T-helper 1 cell treated with Interleukin-12 subunit alpha and Interleukin-12 subunit beta and Interleukin-4 antibody, amounts not matched to agents 30 ng/mL and 1 ng/mL, for 36 hours (primary cell): Measurements from ENCODE around the gene TOM1. TPM values are rescaled to one million over a fixed set of nuclear protein-coding genes. Genes with fewer than 3 reads are reported as not detected.

Experiments used
- intact Hi-C: fragments of 100-400 bp; cut with micrococcal nuclease; formaldehyde crosslinking; loops from one replicate; pipeline ENCODE4 v1.15.1; 2024
- total RNA-seq: library from RNA; stranded (reverse); gene quantifications from 2 replicates; pipeline ENCODE4 v1.2.3, GENCODE V29; 2022

The TOM1 gene
- total RNA-seq, 1 donor from 2014 or later = 38.3 TPM

DNA sequence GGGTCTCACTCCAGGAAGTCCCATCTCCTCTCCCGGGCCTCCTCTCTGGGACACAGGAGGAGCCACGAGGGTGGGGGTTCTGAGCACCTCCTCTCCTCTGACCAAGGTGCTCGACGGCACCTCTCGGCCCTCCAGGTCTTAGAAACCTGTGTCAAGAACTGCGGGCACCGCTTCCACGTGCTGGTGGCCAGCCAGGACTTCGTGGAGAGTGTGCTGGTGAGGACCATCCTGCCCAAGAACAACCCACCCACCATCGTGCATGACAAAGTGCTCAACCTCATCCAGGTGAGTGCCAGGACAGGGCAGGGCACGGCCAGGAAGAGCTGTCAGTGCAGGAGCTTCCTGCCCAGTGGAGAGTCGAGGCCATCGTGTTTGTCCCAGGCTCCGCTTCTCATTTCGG is 23.2 kb downstream of the TOM1 start:
- intact Hi-C loops = no loop called here

- intact Hi-C loops = no loop called here
Measured at GRCh38 chr22:35323305-35323704, 23.6 kb downstream of the TOM1 start.

DNA sequence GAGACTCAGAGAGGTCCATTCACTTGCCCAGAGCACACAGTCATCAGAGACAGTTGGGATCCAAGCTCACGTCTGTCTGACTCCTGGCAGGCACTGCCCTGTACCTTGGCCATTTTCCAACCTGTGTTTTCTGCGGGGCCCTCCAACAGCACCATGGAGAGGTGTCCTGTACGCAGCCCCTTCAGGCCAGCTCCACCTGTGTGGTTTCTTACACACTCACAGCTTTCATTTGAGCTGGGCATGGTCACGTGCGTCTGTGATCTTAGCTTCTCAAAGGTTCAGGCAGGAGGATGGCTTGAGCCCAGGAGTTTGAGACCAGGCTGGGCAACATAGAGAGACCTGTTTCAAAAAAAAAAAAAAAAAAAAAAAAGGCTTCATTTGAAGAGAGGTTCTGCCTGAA is 24.4 kb downstream of the TOM1 start:
- intact Hi-C loops = no loop called here

GRCh38 chr22:35324762-35325161 is 25.1 kb downstream of the TOM1 start:
- intact Hi-C loops = no loop called here

- intact Hi-C loops = no loop called here
Measured at GRCh38 chr22:35325209-35325608, 25.5 kb downstream of the TOM1 start.

- intact Hi-C loops = no loop called here
Measured at GRCh38 chr22:35326854-35327562, 27.3 kb downstream of the TOM1 start.

- intact Hi-C loops = no loop called here
Measured at GRCh38 chr22:35327690-35328471, 28.2 kb downstream of the TOM1 start.

DNA sequence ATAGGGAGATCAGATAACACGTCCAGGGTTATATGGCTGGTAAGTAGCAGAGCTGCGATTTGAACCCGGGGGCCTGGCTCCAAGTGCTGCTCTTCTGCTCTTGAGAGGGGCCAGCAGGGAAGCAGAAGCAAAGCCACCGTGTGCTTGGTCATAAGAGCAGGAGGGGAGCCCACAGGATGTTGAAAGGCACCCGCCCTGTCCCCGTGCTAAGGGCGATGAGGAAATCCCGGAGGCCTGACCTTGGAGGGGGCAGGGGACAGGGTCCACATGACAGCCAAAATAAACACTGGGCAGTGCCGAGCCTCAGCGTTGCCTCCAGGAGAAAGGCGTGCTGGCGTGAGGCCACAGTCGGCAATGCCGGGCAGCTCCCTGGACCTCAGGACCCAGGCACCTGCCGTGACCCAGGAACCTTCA is 28.8 kb downstream of the TOM1 start:
- intact Hi-C loops = no loop called here

GRCh38 chr22:35329114-35329847 is 29.6 kb downstream of the TOM1 start:
- intact Hi-C loops = no loop called here

GRCh38 chr22:35330258-35330861 is 30.7 kb downstream of the TOM1 start:
- intact Hi-C loops = loop anchor here (2.0 kb wide), 1 partner anchor 30 kb away; no protein-coding TSS in a partner anchor

DNA sequence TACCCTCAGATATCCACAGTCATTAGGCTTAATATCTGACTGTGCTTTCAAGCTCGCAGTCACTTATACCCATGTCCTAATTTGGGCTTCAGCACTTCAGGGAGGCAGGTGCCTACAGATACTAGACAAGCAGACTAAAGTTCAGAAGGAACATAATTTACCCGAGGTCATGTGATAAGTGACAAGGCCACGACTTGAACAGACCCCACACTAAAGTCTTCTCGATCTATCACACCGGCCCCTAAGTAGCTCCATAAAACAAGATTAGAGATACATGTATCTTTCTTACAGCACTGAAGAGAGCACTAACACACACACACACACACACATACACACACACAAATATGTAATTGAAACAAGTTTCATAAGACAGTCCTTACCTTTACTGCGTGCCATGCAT is 32.6 kb downstream of the TOM1 start:
- intact Hi-C loops = no loop called here

DNA sequence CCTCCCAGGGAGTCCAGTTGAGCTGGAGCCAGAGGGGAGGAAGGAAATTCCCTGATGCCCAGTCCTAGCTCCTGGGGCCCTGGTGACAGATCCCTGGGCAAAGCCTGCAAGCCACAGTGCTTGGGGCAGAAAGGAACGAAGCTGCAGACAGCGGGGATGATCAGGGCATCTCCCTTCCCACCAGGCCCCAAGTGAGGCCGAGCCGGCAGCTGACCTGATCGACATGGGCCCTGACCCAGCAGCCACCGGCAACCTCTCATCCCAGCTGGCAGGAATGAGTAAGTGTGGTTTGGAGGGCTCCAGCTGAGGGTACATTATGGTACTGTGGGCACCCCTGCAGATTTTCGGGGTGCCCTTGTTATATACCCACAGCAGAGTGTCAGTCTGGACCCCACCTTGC is 33.5 kb downstream of the TOM1 start:
- intact Hi-C loops = no loop called here

- intact Hi-C loops = no loop called here
Measured at GRCh38 chr22:35334004-35334403, 34.3 kb downstream of the TOM1 start.

- intact Hi-C loops = no loop called here
Measured at GRCh38 chr22:35335468-35335867, 35.8 kb downstream of the TOM1 start.

DNA sequence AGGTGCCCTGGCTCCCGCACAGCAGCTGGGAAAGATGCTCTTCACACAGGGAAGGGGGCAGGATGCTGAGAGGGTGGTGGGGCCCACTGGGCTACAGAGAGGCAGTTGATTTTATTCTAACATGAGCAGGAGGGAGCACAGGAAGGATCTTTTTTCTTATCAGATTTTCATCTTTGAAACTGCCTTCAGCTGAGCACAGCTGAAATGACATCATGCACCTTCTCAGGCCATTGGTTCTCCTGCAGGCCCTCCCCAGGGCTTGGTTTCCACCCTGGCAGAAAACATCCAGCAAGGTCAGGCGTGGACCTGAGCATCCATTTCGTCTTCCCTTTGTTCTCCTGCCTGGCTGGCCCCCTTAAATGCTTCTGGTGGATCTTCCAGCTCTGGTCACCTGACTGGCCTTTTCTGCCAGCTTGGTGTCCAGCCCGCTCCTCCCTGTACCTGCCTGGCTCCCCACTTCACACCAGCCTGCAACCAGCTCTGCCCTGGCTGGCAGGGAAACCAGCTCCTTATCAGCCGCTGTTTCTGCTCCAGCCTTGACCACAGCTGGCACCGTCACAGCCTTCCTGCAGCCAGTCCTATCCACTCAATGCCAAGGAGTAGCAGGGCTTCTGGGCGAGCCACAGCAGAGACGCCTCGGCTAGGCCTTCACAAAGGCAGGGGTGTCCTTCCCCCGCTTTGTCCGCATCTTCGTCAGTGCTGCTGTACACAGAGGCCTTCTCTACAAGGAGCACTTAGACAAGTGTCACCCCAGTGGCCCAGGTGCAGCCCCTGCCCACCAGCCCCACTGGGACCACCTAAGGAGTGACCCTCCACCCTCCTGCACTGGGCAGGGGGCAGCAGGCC is 36.5 kb downstream of the TOM1 start:
- intact Hi-C loops = no loop called here

DNA sequence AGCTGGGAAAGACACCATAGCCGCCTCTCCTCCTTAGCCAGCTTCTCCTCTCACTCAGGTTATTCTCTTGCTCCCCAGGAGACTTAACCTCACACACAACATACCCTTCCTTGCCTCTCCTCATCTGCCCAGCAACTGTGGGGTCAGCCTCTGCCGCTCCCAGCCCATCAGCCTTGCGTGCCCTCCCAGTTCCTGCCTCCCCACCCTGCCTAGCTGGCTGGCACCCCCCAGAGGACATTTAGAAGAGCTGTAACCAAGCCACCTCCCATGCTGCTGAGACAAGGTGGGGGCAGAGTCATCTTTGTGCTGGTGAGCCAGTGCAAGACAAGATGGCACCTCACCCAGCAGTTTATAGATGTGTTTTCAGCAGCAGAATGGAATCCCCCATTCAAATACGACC is 38.2 kb downstream of the TOM1 start:
- intact Hi-C loops = no loop called here

DNA sequence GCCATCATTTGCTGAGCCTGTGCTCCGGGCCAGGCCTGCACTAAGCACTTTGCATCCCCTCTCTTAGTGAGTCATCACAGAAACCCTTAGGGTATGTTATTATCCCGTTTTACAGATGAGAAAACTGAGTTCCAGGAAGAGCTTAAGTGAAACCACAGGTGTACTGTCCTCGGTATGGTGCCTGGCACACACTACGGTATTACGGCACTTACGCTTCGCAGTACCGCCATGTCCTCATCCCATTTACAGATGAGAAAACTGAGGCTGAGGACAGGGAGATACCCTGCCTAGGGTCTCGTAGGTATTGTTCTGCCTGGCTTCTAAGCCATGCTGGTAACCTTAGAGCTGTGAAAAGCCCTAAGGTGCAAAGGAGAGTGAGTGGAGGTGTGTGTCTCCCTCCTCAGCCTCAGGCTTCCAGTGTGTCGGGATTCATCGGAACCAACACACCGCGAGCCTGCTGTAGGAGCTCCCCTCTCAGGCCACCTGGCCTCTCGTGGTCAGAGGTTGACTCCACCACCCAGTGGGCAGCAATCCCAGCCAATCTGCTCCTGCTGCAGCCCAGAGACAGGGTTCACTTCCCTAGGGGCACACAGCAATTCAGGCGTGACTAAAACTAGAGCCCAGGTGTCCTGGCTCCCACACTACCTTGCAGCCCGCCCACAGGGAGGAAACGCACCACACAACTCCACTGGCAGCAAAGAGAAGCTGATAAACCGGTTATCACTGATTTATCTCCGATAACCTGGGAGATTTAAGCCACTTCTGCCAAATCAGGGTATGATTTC is 41.6 kb downstream of the TOM1 start:
- intact Hi-C loops = no loop called here

DNA sequence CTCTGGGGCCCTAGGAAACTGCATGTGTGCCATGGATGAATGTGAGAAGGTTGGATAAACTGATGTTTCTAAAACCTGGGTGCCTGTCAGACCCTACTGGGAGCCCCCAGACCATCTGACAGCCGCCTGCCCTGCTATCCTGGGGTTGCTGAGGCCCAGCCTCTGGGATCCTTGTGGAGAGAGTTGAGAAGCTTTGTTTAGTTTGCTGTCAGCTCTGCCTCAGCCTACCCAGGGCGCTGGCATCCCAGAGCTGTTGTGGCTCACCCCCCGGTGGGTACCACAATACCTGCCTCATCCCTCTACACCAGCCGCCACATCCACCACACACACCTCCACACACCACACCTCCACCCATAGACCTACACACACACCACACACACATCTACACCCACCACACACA is 42.7 kb downstream of the TOM1 start:
- intact Hi-C loops = no loop called here

DNA sequence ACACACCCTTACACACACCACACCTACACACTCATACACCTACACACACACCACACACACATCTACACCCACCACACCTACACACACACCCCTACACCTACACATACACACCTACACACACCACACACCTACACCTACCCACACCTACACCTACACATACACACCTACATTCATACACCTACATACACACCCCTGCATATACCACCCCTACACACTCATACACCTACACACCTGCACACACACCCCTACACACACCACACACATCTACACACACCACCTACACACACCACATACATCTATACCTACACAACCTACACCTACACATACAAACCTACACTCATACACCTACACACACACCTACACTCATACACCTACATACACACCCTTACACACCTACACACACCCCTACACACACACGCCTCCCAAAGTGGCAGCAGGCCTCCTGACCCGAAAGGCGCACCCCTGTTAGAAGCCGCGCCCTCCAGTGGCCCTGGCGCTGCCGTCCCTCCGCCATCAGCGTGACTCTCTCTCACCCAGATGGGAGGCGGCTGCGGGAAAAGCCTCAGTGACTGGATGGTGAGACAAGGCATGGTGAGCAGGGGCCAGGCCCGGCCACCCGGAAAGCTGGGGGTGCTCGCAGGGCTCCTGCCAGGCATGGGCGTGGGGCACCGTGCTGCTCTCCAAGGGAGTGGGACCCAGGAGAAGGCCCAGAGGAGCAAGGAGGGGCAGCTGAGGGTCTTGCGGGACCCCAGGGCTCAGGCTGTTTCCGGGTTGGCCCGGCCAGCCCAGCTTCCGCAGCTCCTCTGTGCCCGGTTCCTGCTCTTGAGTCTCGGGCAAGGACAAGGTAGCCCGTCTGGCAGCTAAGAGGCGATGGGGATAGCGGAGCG is 44.2 kb downstream of the TOM1 start:
- intact Hi-C loops = no loop called here
